Erythroblast (primary cell): ENCODE measurements around the gene SLC39A13.

Experiments used
- GATA1 ChIP-seq: IDR thresholded peaks from 2 replicates; pipeline ENCODE4 v1.6.1; 2011; ENCODE audit warnings: low read depth, mild to moderate bottlenecking, control low read depth, low read length, moderate library complexity
- POLR2A ChIP-seq: IDR thresholded peaks from 2 replicates; pipeline ENCODE4 v1.6.1; 2011; ENCODE audit warnings: mild to moderate bottlenecking, low read length

GRCh38 chr11:47376107-47376524, 32.3 kb upstream of the SLC39A13 start:
- no peak for TF ChIP-seq POLR2A
- TF ChIP-seq GATA1 = no peak
